ENCODE data around the gene C6orf47.

C6orf47 gene

DNA sequence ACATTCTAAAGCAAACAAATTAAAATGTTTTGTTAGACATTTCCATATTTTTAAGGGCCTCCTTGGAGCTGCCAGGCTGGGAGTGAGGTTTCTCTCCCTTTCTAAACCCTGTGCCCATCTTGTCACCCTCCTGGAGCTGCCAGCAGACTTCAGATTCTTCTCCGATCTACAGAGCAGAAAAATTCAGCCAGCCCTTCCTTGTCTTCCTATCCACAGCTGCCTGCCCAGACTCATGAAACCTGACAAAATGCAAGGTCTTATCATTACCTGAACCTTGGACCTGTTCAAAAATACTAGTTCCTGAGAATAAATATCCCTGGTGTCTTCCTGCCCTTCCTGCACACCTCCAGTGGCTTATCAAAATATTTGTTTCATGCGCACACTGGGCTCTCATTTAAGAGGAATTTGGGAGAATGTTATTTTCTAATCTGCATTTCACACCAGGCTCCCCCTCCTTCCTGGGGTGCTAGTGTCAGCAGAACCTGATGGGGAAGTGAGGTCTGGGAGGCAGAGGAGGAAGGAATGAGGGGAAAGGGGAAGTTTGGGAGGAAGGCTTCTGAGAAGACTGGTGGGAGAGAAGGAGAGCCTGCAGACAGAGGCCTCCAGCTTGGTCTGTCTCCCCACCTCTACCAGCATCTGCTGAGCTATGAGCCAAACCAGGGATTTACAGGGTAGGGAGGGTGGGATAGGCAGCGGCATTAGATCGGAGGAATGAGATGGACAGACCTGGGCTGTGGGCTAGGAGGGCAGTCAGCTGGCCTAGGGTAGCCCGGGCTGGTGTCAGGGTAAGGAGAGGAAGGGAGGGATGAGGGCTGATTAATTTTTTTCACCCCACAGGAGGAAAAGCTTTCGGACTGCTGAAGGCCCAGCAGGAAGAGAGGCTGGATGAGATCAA is 45.6 kb downstream of the C6orf47 start, which contains the start of gene AIF1:
Gene AIF1 (plus strand): TSS at position 551 of the 895 bp plus-strand sequence. CDS start 96 bp downstream, at position 647.
- no peak for DNase-seq (ENCODE audit: low spot score)

DNA sequence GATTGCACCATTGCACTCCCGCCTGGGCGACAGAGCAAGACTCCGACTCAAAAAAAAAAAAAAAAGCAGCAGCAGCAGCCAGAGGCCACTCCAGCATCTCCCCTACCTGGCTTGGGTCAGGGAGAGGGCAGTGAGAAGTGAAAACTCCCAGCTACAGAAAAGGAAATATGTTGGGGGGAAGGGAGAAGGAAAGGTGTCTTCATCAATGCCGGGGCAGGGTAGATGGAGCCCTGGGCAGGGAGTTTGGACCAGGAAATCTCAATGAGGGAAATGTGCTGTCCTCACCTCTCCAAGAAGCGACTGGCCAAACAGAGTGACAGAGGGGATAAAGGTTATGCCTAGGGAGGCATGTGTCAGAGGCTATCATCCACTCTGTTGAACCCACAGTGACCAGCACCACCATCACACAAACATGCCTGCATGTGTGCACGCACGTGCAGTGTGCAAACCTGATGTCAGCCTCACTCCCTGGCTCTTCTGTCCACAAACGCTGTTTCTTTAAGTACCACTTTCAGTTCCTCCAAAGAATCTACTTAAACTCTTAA is 46.4 kb downstream of the C6orf47 start:
- no peak for DNase-seq (ENCODE audit: low spot score)

DNA sequence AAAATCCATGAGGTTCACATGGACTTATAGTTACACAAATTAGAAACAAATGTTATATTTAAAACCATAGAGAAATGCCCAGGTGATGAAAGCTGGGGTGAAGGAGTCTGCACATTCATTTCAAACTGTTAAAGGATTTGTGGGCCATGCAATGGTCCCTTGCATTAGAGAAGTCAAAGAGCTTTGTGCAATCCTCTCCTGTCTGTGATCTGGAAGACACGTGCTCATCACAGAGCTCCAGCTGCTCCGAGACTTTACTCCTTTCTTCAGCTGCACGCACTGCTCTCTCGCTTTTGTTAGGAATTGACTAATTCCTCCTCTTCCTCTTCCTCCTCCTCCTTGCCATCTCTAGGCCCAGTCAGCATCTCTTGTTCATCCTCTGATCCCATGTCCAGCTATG is 49.6 kb downstream of the C6orf47 start:
- DNase-seq (ENCODE audit: low spot score): no peak

DNA sequence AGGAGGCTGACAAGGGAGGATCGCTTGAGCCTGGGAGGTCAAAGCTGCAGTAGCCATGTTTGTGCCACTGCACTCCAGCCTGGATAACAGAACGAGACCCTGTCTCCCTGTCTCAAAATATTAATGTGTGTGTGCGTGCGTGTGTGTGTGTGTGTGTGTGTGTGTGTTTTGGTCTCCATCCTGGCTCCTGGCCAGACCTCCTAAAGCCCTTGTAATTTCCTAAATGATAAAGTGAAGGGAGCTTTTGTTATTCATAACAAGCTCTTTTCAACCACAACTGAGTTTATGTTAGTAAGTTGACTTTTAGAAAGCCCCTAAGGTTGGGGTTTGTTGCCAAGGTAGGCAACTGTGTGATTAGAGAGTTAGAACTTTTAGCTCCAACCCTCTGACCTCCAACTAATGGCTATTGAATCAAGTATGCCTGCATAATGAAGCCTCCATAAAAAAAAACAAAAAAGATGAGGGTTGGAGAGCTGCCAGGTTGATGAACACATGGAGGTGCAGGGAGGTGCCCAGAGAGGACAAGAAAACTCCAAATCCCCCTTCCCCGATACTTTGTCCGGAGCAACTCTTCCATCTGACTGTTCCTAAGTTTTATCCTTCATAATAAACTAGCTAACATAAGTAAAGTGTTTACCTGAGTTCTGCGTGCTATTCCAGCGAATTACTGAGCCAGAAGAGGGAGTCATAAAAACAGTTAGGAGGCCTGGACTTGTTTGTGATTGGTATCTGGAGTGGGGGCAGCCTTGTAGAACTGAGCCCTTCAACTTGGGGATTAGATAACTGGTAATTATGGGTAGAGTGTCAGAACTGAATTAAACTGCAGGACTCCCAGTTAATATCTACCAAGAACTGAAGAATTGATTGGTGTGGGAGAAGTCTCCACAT is 50.8 kb downstream of the C6orf47 start:
- DNase-seq (ENCODE audit: low spot score): no peak

Measured in germinal center (tissue), 1 donor.